GM08714 (cell line): Measurements from ENCODE around the gene CCNA2.

Experiments
- H3K4me3 ChIP-seq: fragments of 200-500 bp; sonication (Bioruptor generic); 2 replicates; pipeline ENCODE4 v1.5.1; 2014; ENCODE audit warnings: mild to moderate bottlenecking, low read length, inconsistent platforms
- ZNF274 ChIP-seq: IDR thresholded peaks from 2 replicates; pipeline ENCODE4 v1.6.1; 2012; ENCODE audit warnings: mild to moderate bottlenecking, low read depth, low read length

CCNA2 gene

DNA sequence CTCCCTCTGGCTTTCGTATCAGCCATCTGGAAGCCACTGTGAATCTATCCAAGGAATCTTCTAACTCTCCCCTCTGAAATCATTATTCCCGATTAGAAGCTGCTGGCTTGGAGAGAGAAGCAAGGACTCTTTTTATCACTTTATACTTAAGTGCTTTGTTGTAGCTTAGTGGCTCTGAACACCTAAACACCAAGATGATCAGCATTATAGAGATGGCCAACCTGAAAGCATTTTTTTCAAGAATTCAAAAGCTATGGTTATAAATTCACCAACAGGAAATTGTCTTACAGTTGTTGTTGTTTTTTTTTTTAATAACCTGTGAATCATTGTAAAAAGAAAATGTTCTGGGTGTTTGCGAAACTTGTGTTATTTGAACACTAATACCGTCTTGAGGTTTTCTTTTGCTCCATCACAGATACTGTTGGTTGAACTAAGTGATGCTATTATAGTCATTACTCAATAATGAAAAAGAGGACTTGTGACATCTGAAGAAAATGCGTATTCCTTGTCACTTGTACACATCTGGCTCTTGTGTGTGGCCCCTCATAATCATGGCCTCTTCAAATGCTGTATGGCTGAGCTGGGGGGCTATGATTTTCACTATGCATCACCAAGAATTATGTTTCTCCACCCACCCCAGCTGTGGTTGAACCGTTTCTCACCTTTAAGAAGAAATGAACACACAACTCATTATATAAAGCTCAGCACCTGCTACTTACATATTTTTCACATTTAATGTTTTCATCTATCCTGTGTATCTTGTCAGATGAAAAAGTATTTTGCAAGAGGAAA is 46.9 kb downstream of the CCNA2 start:
- no peak overlapping the region for H3K4me3 ChIP-seq

DNA sequence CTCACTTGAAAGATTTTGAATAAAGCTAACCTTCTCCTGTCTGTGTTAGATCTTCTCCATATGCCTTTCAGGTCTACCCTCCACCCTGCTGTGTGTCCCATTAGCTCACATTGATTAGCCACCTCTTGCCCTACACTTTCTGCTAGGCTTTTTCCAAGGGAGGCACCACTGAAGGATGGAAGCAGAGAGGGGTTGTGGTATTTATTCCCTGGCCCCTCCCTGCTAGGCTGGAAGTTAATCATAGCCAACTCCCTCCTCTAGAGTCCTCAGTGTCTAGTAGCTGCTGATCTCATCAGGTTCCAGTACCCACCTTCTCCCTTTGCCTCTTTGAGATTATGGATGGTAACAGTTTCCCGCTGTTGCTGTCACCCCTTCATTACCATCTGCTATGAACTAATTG is 49.8 kb downstream of the CCNA2 start:
- no peak overlapping the region for H3K4me3 ChIP-seq

More for the DNA sequence above, 46.9 kb downstream of the CCNA2 start:
- TF ChIP-seq ZNF274: no peak

DNA sequence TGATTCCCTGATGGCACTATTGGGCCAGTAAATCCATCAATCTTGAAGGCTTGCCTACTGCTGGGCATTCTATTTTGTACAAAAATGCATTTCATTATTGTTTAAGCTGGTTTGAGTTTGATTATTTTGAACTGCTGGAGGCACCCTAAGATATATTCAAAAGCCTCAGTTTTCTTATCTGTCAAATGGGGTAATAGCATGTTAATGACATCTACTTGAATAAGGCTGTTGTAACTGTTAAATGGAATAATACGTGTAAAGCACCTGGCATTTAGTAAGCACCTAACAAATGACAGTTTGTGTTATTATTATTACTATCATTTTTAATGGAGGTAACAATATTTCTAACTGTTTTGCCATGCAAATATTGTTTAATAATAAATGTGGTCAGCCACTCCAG is 51.8 kb downstream of the CCNA2 start:
- TF ChIP-seq ZNF274: no peak

More for the DNA sequence above, 49.8 kb downstream of the CCNA2 start:
- TF ChIP-seq ZNF274: no peak

DNA sequence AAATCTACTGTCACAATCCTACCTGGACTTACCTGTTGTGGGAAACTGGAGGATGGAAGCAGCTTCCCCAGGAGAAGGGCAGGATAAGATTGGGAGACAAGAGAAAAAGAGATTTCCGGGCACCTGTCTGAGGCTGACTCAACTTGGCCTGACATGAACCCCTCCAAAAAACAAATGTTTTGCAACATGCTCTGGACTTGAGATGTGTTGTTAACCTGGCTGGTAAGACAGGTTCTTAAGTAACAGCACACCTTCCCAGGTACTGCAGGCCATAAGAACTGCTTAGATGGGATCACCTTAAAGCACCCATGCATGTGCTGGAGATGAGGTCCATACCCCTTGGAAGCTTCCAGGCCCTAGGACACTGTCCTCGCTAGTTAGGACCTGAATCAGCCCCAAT is 54.3 kb downstream of the CCNA2 start:
- H3K4me3 ChIP-seq: no peak overlapping the region
- no peak for TF ChIP-seq ZNF274

More for the DNA sequence above, 51.8 kb downstream of the CCNA2 start:
- no peak overlapping the region for H3K4me3 ChIP-seq

DNA sequence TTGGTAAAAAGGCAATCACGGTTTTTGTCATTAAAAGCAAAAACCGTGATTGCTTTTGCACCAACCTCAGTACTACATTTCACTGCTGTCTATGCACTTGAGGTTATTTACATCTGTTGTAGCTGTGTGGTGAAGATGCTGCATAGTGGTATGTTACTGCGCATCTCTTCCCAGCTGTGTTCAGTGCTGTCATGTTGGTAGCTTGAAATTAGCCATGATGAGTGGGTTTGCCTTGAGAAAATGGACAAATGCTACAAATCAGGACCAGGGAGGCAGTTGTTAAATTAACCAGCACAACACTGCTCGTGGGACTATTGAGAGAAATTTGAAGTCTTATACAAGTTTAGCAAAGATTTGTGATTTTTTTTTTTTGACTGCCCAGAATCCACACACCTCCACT is 56.5 kb downstream of the CCNA2 start:
- H3K4me3 ChIP-seq: no peak overlapping the region
- no peak for TF ChIP-seq ZNF274
